GM19438 (cell line): ENCODE data around the gene XCL1.

Experiments used
- ATAC-seq: cut with Tn5 transposase; IDR thresholded peaks from one replicate; pipeline ENCODE4 v1.9.1; 2021; ENCODE audit warnings: low read depth; ENCODE audit not compliant: unreplicated experiment

XCL1 gene

GRCh38 chr1:168629466-168629865 lies 53.1 kb downstream of the XCL1 start:
- no peak for ATAC-seq
